HepG2 (cell line): ENCODE data around the gene RELL2. TPM values are rescaled to one million over a fixed set of nuclear protein-coding genes. Genes with fewer than 3 reads are reported as not detected.

ENCODE experiments used
- BATF2 ChIP-seq: sonication (generic); formaldehyde crosslinking; IDR thresholded peaks from 2 replicates; pipeline ENCODE4 v1.8.0; 2022; ENCODE audit warnings: mild to moderate bottlenecking, missing genetic modification reagents, moderate library complexity
- CCDC6 ChIP-seq: sonication (generic); formaldehyde crosslinking; IDR thresholded peaks from 2 replicates; pipeline ENCODE4 v1.8.1; 2022; ENCODE audit warnings: mild to moderate bottlenecking, missing genetic modification reagents, moderate library complexity
- DR1 ChIP-seq: sonication (generic); formaldehyde crosslinking; IDR thresholded peaks from 2 replicates; pipeline ENCODE4 v1.8.0; 2021; ENCODE audit warnings: mild to moderate bottlenecking, missing genetic modification reagents, inconsistent platforms
- ELF1 ChIP-seq: sonication (generic); formaldehyde crosslinking; IDR thresholded peaks from 2 replicates; pipeline ENCODE4 v1.4.0; 2020; ENCODE audit warnings: missing genetic modification reagents
- FIP1L1 ChIP-seq: fragments of 200-400 bp; formaldehyde crosslinking; IDR thresholded peaks from 2 replicates; pipeline ENCODE4 v1.6.1; 2018; ENCODE audit warnings: low read depth, mild to moderate bottlenecking, low read length, moderate library complexity, borderline replicate concordance; ENCODE audit not compliant: insufficient read depth
- GTF3A ChIP-seq: sonication (generic); formaldehyde crosslinking; conservative IDR thresholded peaks from 2 replicates; pipeline ENCODE4 v1.4.0; 2020; ENCODE audit warnings: mild to moderate bottlenecking, missing genetic modification reagents
- GZF1 ChIP-seq: sonication (generic); formaldehyde crosslinking; IDR thresholded peaks from 2 replicates; pipeline ENCODE4 v1.5.1; 2020; ENCODE audit warnings: mild to moderate bottlenecking, missing genetic modification reagents
- HMGXB4 ChIP-seq, 2 experiments: sonication (generic) in 1 of 2; formaldehyde crosslinking in 1 of 2; IDR thresholded peaks; 2 replicates each; pipeline versions ENCODE4 v1.4.0 to v1.6.1; 2018 to 2020; ENCODE audit warnings: missing genetic modification reagents in 2 of 2, borderline replicate concordance in 1 of 2, low read depth in 1 of 2, mild to moderate bottlenecking in 1 of 2, missing biosample characterization in 1 of 2
- PRPF4 ChIP-seq: fragments of 200-400 bp; formaldehyde crosslinking; IDR thresholded peaks from 2 replicates; pipeline ENCODE4 v1.6.1; 2016; ENCODE audit warnings: low read length, low read depth; ENCODE audit not compliant: poor library complexity, severe bottlenecking
- SRY ChIP-seq: sonication (generic); formaldehyde crosslinking; IDR thresholded peaks from 2 replicates; pipeline ENCODE4 v1.8.0; 2022; ENCODE audit warnings: mild to moderate bottlenecking, missing genetic modification reagents
- U2AF1 ChIP-seq: fragments of 200-400 bp; formaldehyde crosslinking; optimal IDR thresholded peaks from 2 replicates; pipeline ENCODE3; 2017; ENCODE audit warnings: mild to moderate bottlenecking, low read depth, low read length
- ZNF407 ChIP-seq: sonication (generic); formaldehyde crosslinking; IDR thresholded peaks from one replicate; pipeline ENCODE4 v1.5.1; 2020; ENCODE audit warnings: mild to moderate bottlenecking, missing genetic modification reagents; ENCODE audit errors: not compliant biosample characterization
- ZNF558 ChIP-seq: sonication (generic); formaldehyde crosslinking; IDR thresholded peaks from 2 replicates; pipeline ENCODE4 v1.9.0; 2022; ENCODE audit warnings: mild to moderate bottlenecking, missing genetic modification reagents, borderline replicate concordance
- ZNF691 ChIP-seq: sonication (generic); formaldehyde crosslinking; IDR thresholded peaks from 2 replicates; pipeline ENCODE4 v1.4.0; 2020; ENCODE audit warnings: missing genetic modification reagents, low read depth, mild to moderate bottlenecking, borderline replicate concordance
- ZNF839 ChIP-seq: sonication (generic); formaldehyde crosslinking; IDR thresholded peaks from 2 replicates; pipeline ENCODE4 v1.4.0; 2020; ENCODE audit warnings: missing genetic modification reagents, mild to moderate bottlenecking, borderline replicate concordance
- polyA plus RNA-seq, 8 experiments: library from polyadenylated mRNA; depleted of rRNA in 3 of 8; stranded (reverse) in 7 of 8; unstranded in 1 of 8; fragments of >200 nt; fragmentation: Illumina TruSeq in 4 of 8; extraction: Trizol in 4 of 8; gene quantifications; 2 replicates each; pipeline versions ENCODE4 v1.2.1 to v1.2.3, GENCODE V29; 2011 to 2016; ENCODE audit warnings: low read depth in 4 of 8, missing spikeins in 1 of 8, mixed read lengths in 1 of 8; ENCODE audit not compliant: insufficient read depth in 1 of 8
- total RNA-seq, 5 experiments: library from RNA; depleted of rRNA; stranded (reverse); fragments of >200 nt; fragmentation: Illumina TruSeq; extraction: Trizol; gene quantifications; 2 replicates each; pipeline ENCODE4 v1.2.3, GENCODE V29; 2016; ENCODE audit warnings: low read depth in 1 of 5

RELL2 gene
- total and polyA plus RNA-seq, 2 of the 13 experiments (the other 11 are each of a cell fraction or from before 2014, with no cell fraction given), result 6.4 to 8.3 TPM

- 0 out of 4 replicates have a peak, but pooled peaks of 1 of the 2 experiments have one; percentile 76 for TF ChIP-seq HMGXB4 (CRISPR knock-in tag; IDR thresholded peaks at IDR 0.05; ENCODE audit: borderline replicate concordance in 1 of 2, low read depth in 1 of 2)
- peak; percentile 89 for TF ChIP-seq BATF2
- TF ChIP-seq CCDC6 (CRISPR knock-in tag), result 0 out of 2 replicates have a peak, but pooled peaks have one; percentile 5
- peak; percentile 4 for TF ChIP-seq ZNF407 (CRISPR knock-in tag)
- TF ChIP-seq ZNF558 (CRISPR knock-in tag), result peak; percentile 30; the same call in 1 of the 2 replicates
- 0 out of 2 replicates have a peak, but pooled peaks have one; percentile 2 for TF ChIP-seq ZNF839 (CRISPR knock-in tag)
- TF ChIP-seq GTF3A (CRISPR knock-in tag), result peak; percentile 75; the same call in 1 of the 2 replicates
- TF ChIP-seq ZNF691, result peak; percentile 27; the same call in 1 of the 2 replicates
- TF ChIP-seq GZF1, result no peak; the same call in 1 of the 2 replicates
- peak; percentile 26 for TF ChIP-seq U2AF1
- TF ChIP-seq SRY (CRISPR knock-in tag), result 0 out of 2 replicates have a peak, but pooled peaks have one; percentile 45
- 0 out of 2 replicates have a peak, but pooled peaks have one; percentile 5 for TF ChIP-seq DR1
- 0 out of 2 replicates have a peak, but pooled peaks have one; percentile 15 for TF ChIP-seq ELF1 (CRISPR knock-in tag)
- 0 out of 2 replicates have a peak, but pooled peaks have one; percentile 19 for TF ChIP-seq FIP1L1
- no peak for TF ChIP-seq PRPF4
These were observed 448 bp downstream of the RELL2 start (continued) for GRCh38 chr5:141637123-141637766.
